HG02571 (cell line): ENCODE measurements around the gene MAGEA9B.
"Not testable (repeated sequence)": the region's sequence is repeated elsewhere in the genome, so short reads cannot be mapped to it uniquely, and the experiment has no call there.

Source experiments
- ATAC-seq: cut with Tn5 transposase; IDR thresholded peaks from one replicate; pipeline ENCODE4 v1.9.1; 2021; ENCODE audit warnings: mild to moderate bottlenecking, moderate library complexity; ENCODE audit not compliant: unreplicated experiment

The MAGEA9B gene

GRCh38 chrX:149572743-149573142, 14.5 kb downstream of the MAGEA9B start:
- no peak for ATAC-seq

- no peak for ATAC-seq
Measured at GRCh38 chrX:149571770-149572169, 15.5 kb downstream of the MAGEA9B start.

- ATAC-seq, result no peak
Measured at GRCh38 chrX:149570668-149571067, 16.6 kb downstream of the MAGEA9B start.

- ATAC-seq, result no peak
Measured at GRCh38 chrX:149569770-149570169, 17.5 kb downstream of the MAGEA9B start.

GRCh38 chrX:149568701-149569296, 18.5 kb downstream of the MAGEA9B start:
- ATAC-seq, result no peak

GRCh38 chrX:149567621-149568417, 19.4 kb downstream of the MAGEA9B start:
- ATAC-seq, result no peak

GRCh38 chrX:149563359-149563758, 23.9 kb downstream of the MAGEA9B start:
- no peak for ATAC-seq

- ATAC-seq, result not testable (repeated sequence)
Measured at GRCh38 chrX:149555251-149555650, 32.0 kb downstream of the MAGEA9B start.

GRCh38 chrX:149551939-149552248, 35.4 kb downstream of the MAGEA9B start:
- not testable (repeated sequence) for ATAC-seq

GRCh38 chrX:149551245-149551938, 35.9 kb downstream of the MAGEA9B start:
- ATAC-seq, result not testable (repeated sequence)

GRCh38 chrX:149550454-149550853, 36.8 kb downstream of the MAGEA9B start:
- not testable (repeated sequence) for ATAC-seq

GRCh38 chrX:149549701-149550100, 37.6 kb downstream of the MAGEA9B start, which contains the start of gene HSFX3:
Gene HSFX3, minus strand, starts transcription at chrX:149549924. Its CDS starts 72 bp downstream, at chrX:149549852.
- not testable (repeated sequence) for ATAC-seq

GRCh38 chrX:149547782-149548181, 39.5 kb downstream of the MAGEA9B start:
- ATAC-seq, result not testable (repeated sequence)

GRCh38 chrX:149546962-149547361, 40.3 kb downstream of the MAGEA9B start:
- ATAC-seq, result not testable (repeated sequence)

GRCh38 chrX:149545545-149546543, 41.4 kb downstream of the MAGEA9B start:
- not testable (repeated sequence) for ATAC-seq

GRCh38 chrX:149541521-149542047, 45.7 kb downstream of the MAGEA9B start:
- ATAC-seq, result no peak

GRCh38 chrX:149540621-149541520, 46.4 kb downstream of the MAGEA9B start, which contains the start of gene EOLA1:
Gene EOLA1, plus strand, starts transcription at chrX:149541012. Its CDS starts 4,619 bp downstream, at chrX:149545631.
- peak; percentile 79 for ATAC-seq

- peak; percentile 4 for ATAC-seq
Measured at GRCh38 chrX:149540131-149540620, 47.1 kb downstream of the MAGEA9B start.
